ENCODE data around the gene DNAH1.

DNAH1 gene

DNA sequence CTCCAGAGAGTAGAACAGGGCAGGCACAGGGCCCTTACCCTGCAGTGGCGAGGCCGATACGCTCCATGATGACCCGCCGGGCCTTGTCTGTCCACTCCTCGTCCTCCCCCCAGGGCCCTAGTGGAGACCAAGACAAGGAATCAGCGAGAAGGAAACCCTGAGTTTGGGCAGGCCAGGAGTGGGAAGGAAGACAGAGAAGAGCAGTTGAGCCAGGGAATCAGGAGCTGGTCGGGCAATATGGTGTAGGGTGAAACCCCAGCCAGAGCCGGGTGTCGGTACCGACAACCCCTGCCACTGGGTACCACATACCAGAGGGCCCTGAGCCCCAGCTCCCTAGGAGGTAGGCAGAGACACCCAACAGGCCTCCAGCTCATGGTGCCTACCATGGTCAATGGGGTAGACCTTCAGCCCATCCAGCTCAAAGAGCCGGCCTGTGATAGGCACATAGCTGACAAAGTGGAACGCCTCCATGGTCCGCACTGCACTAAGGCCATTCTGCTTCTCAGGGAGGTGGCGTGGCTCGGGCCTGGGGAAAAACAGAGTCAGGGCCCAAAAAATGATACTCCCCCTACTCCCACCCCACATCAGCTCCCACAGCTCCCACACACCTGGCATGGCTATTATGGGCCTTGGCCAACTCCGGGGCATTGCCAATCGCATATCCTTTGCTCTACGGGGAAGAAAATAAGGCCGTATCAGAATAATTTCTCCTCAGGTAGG lies 90.8 kb downstream of the DNAH1 start:
- DNase-seq: no peak

DNA sequence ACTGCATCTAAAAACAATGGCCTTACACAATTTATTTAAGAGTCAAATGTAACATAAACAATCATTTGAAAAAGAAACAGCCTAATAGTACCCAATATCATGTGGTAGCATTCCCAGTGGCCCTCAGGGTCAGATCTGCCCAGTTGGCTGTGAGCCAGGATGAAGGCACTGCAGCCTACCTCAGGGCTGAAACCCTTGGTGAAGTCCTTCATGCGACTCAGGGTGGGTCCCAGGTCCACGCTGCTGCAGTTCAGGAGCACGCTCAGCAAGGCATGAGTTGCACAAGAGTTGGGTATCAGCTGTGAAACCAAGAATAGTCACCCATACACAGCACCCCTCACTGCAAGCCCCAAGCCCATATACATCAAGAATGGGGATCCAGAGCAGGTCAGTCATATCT lies 91.7 kb downstream of the DNAH1 start:
- no peak for DNase-seq

DNA sequence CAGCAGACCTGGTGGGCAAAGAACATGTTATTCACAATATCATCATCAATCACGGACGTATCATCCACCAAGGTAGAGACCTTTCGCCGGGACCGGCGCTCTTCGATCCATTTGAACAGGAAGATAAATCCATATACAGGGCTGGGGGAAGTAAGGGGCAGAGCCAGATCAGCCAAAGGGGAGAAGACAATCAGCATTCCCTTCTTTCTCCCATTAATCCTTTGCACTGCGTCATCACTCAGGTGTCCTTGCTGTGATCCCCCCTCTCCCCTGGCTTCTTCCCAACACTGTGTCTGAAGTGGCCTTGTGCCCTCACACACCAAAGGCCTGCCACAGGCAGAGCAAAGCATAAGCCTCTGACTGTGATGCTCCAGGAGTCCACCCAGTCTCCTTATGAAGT lies 92.3 kb downstream of the DNAH1 start:
- DNase-seq: no peak

DNA sequence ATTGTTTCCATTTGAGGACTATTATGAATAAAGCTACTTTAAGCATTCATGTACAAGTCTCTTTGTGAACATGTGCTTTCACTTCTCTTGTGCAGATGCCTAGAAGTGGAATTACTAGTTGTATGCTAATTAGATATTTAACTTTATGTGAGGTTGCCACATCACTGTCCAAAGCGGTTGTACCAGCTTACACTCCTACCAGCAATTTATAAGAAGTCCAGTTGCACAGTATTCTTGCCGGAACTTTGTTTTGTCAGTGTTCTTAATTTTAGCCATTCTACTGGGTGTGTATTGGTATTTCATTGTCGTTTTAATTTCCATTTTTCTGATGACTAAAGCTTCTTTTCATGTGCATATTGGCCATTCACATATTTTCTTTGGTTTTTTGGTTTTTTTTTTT lies 99.7 kb downstream of the DNAH1 start:
- no peak for DNase-seq

DNA sequence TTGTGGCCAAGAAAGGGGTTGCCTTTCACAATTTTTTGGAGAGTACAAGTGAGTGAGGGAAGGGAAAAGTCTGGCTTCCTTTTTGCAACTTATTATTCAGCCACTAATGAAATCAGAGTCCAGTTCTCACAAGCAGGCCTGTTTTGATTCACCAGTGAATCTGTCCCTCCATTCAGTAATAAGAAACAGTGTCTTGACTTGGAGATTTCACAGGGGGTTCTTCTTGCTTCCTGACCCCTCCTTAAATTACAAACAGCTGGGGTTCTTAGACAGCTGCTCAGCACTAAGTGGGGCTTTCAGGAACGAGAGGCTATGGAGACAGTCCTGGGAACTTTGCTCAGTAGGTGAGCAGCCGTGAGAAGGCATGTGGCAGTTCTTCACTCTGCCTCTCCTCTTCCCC lies 104.3 kb downstream of the DNAH1 start:
- no peak for DNase-seq

DNA sequence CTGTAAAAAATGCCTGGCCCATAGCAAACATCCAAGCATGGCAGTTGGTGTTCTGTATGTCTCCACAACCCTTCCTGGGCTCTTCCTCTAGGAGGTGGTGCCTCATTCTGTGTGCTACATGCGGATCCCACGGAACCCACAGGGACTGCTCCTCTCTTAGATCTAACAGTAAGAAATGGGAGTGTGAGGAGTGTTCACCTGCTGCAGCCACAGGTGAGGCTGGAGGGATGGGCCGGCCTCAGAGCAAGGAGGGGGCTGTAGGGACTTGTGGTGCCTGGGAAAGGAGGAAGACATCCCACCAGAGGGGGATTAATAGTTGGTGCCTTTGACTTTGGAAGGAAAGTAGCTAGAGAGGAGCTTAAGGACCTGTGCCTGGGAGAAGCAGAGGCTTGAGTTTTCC lies 106.5 kb downstream of the DNAH1 start:
- no peak for DNase-seq

DNA sequence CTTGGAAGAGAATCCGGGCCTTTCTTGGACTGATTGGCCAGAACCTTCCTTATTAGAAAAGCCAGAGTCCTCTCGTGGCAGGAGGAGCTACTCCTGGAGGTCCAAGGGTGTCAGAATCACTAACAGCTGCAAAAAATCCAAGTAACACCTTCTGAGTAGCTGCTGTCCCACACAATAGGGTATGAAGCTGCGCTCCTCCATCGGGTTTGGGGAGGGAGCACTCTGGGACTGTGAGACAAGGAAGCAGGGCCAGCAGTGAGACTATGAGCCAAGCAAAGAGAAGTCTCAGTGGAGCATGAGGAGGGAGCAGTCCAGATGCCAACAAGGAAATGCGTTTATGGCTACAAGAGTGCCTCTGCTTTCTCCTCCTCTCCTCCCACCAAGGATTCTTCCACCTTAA lies 107.1 kb downstream of the DNAH1 start:
- no peak for DNase-seq

DNA sequence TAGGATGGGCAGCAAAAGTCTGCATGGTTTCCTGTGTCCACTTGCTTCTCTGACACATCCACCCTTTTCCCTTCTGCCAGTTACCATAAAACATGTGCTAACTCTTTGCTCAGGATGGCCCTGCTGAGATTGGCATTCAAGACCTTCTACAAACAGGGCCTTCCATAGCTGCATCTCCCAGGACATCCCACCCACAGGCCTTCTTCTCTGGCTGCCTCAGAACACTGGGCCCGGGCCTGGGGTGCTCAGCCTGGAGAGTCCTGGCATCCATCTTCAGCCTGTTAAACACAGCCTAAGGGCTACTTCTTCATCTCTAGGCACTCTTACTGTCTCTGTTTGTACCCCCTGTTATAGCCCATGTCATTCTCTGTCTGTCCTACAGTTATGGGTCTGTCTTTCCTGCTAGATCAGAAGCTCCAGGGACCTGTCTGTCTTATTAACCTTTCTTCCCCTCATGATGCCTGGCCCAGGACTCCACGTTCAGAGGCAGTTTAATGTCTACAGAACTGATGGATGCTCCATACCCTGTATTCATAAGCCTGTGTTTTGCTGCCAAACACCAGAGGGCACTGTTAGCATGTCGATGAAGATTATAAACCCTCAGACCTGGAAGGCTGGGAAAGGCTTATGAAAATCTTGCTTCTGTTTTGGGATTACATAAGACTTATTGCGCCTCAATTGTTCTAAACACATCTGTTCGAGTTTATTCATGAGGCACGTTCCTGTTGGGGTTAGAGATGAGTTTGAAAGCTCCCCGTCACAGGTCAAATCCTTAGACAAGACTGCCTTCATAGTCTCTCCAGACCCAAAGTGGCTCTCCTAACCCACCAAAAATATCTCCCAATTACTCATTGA lies 112.3 kb downstream of the DNAH1 start:
- peak; percentile 59 for DNase-seq

DNA sequence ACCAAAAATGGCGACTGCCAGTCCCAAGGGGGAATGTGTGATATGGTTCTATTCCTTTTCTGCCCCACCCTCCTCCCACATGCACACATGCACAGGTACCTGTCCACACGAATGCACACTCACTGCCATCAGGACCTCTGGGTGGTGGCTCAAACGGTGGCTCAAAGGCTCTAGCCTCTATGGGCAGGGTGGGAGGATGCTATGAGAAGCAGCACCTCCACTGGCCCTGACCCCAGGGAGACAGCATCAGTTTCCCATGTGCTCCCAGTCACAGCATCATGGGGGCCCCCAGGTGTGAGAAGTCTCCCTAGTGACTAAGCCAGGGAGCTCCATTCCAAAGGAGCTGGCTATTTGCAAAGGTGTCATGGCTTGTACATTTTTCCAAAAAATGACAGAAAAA lies 112.9 kb downstream of the DNAH1 start:
- no peak for DNase-seq

DNA sequence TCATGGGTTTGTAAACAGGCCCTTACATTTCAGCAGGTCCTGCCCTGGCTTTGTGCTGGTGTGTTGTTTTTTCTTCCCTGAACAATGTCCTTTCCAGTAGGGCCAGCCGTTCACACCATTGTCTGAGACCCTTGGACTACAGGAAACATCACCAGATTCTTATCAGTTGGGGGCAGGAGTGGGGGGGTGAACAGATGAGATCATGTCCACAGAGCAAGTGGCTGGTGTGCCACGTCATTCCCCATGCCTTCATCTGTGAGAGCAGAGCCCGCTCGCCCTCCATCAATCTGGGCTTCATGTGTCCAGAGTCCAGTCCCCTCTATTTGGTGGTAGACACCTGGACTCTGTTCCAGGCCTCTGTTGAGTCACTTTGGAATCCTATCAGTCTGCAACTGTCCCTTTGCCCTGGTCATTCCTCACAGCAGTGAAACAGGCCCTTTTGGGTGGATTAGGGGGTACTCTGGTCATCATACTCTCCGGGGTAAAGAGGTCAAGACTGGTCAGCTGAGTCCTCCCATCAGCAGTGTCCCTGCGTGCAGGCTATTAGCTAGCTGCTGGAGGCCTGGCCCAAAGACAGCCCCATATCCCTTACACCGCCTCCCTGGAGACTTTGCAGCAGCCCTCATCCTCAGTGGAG lies 113.8 kb downstream of the DNAH1 start:
- DNase-seq: no peak

DNA sequence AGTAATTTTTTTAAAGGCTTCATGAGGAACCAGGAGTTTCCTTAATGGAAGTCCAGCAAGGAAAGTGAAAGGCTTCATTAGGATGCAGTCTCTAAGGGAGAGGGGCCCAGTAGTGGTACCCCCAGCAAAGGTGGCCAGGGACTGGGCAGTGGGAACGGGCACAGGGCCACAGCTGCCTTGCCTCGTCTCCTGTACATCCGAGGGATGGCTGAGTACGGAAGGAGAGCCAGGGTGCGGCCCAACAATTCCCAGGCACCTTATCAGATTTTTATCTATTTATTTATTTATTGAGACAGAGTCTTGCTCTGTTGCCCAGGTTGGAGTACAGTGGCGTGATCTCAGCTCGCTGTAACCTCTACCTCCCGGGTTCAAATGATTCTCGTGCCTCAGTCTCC lies 114.3 kb downstream of the DNAH1 start:
- DNase-seq: no peak

DNA sequence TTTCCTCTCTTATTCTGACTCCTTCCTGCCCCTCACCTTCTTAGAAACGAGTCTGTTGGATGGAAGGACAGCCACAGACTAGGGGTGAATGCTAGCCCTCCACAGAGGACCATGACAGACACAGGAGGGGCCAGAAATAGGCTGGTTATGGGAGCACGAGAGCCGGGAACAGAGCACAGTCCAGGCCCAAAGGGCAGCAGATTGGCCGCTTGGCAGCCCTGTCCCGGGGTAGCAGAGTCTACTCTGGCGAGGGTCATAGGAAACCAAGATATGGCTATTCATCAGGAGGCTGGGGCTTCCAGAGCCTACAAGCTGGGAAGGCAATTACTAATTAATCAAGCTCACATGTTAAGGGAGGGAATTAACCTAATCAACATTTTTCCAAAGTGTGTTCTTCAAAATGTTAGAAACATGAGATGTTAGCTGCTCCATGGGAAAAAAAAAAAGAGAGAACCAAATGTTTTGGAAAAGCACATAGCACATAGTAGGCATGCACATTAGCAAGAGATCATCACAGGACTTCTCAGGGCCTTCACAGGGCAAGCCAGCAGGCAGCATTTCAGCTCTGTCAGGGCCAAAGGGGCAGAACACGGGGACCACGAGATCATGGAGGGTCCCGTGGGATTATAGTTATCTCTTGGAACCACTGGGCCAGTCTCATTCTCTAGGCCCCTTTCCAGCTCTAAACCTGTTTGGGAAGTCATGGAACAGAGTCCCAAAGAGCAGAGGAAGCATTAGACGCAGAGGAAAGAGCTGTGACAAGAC lies 115.5 kb downstream of the DNAH1 start:
- DNase-seq: no peak

DNA sequence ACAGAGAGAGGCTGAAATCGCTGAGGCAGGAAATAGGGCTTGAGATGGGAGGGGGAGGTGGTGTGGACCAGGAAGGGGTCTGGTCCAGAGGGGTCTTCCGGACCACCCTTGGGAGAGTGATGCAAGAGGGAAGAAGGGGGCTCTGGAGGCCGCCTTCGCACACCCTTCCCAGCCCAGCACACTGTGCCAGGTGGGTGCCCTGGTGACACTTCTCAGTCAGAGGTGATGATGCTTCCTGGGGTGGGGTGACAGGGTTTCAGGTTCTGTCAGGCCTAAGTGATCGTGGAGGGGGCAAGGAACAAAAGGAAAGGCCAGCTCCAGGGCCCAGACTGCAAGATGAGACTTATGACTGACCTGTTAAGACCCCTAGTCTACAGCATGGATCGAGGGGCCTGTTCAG lies 116.1 kb downstream of the DNAH1 start:
- no peak for DNase-seq

DNA sequence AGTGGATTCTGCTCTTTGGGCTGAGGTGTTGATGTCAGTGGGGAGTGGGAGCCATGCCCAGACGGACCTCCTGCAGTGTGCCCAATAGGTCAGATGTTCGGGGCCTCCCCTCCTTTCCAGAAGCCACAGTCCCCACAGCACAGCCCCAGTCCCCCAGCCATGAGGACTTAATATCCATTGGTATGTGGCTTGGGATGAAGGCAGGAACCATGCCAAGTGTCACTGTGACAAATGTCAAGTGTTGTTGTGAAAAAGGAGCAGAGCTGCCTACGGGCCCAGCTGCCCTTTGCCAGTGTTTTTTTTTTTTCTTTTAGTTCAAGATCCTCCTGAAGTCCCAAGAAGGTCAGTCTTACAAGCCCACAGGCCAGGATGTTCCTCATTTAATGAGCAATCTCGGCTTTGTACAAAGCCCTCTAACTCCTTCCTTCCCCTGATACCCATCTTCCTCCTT lies 116.6 kb downstream of the DNAH1 start:
- DNase-seq: no peak

DNA sequence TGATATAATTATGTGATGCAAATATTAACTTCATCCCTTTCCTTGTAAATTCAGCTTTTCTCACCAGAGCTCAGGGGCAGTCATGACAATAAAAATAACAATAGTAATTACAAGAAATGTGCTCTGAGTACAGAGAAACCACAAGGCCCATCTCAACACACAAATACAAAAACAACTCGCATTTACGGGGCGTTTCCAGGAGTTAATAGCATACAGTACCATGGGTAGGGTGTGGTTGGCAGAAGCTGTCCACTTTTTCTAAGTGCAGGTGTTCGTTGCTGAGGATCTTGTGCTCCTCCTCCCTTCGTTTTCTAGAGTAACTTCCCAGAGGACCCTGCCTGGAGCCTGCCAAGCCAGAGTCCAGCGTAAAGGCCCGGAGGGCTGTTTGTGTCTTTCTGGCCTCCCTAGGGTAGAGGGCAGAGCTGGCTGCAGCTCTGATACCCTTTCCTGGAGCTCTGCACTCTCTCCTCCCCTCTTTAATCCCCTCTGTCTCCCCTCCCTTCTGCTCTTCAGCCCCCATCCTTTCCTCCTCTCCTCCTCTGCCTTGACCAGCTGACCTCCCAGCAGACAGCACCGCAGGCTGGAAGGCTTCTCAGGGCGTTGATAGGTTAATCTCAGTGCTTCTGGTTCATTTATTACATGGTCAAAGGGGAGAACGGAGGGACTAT lies 117.3 kb downstream of the DNAH1 start:
- no peak for DNase-seq

DNA sequence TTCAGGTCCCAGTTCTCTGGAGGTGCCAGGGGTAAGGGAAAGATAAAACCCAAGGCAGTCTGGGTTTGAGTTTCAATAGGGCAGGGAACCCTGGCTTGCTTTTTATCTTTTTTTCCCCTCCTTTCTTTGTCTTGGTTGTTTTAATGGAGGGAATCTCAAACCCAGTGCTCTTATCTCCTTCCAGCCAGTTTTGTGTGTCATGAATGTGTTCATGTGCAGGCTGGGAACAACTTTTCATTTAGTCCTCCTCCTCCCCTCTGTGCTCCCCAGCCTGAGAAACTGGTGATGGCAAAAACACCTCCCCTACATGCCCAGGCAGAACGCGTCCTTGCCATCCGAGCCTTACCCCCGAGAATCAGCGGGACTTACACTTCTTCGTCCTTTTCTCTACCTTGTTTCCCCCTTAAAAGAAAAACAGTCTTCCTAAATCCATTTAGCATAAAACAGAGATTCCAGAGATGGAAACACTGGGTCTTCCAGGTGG lies 117.9 kb downstream of the DNAH1 start:
- DNase-seq: no peak

DNA sequence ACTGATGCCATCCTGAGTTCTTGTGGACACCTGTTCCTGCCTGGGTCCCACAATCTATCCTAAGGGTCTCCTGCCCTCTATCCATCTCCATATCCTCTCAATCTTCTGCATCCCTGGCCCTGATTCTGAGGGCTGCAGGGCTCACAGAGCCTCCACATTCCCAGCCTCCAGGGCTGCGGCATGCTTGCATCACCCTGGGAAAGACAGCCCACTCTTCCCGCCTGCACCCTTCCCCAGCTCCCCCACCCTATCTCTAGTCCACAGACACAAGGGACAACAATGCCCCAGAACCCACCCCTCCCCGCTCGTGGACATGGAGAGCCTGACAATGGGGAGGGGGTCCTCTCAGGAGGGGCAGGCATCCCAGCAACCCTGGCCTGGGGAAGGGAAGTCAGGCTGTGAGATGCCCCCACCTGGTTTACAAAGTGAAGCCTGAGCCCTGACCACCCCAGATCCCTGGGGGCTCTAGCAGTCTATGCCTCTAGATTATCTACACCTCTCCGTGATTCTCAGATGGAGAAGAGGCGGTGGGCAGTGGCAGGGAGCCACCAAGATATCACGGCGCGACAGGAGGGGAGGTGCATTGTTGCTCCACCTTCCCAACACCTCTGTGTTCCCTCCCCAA lies 118.5 kb downstream of the DNAH1 start:
- no peak for DNase-seq

DNA sequence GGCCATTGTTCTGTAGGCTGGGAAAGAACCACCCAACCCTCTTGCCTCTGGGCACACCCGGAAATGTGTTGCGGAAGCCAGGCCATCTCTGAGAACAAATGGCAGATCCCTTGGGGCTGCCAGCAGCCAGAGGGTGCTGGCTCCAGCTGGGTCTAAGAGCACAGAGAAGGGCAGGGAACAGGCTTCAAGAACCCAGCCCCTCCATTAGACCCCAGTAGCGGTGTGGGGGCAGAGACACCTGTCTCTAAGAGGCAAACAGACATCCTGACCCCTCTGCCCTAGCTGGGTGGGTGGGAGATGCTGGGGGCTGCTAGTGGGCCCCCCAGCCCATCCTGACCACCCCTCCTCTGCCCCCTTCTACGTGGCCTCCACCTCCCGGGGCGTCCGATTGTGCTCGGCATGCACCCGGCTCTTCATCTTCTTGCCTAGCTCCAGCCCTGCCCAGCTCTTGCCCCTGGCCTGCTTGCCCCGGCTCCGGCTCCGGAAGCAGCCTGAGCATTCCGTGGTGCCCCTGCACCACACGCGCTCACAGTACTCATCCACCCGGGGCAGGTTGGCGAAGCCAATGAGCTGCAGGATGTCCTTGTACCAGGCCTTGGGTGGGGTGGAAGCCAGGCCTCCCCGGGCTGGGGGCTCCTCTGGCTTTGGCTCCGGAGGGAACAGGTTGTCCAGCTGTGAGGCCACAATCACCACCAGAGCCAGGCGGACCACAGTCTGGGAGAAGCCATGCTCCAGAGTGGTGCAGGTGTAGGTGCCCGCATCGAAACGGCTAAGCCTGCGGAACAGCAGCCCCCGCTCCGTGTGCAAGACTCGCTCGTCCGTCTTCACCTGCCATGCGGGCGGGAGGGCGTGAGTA lies 119.4 kb downstream of the DNAH1 start:
- no peak for DNase-seq

DNA sequence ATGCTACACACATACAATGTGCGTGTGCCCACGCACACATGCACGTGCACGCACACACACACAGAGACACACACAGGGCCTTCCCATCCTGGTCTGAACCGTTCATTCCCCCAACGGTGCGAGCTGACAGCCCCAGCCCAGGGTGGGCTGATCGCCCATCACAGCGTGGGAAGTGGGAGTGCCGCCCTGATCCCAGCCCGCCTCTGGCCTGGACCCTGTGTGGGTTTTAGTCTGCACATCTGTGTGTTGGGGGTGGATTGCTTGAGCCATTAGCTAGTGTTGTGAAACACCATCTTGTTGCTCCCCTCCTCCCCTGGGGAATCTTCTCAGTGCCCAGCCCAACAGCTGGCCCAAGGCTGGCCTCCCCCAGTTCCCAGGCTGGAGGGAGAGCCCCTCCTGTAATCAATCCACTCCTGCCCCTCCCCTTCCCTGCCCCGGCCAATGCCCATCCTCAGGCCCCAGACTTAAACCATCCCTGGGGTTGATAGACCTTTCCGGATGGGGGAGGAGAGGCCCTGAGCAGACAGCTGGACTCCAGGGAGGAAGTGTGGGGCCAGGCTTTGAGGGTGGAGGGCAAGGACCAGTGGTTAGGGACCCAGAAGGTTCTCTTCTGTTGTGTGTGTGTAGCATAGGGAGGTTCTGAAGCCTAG lies 120.5 kb downstream of the DNAH1 start:
- DNase-seq: no peak

DNA sequence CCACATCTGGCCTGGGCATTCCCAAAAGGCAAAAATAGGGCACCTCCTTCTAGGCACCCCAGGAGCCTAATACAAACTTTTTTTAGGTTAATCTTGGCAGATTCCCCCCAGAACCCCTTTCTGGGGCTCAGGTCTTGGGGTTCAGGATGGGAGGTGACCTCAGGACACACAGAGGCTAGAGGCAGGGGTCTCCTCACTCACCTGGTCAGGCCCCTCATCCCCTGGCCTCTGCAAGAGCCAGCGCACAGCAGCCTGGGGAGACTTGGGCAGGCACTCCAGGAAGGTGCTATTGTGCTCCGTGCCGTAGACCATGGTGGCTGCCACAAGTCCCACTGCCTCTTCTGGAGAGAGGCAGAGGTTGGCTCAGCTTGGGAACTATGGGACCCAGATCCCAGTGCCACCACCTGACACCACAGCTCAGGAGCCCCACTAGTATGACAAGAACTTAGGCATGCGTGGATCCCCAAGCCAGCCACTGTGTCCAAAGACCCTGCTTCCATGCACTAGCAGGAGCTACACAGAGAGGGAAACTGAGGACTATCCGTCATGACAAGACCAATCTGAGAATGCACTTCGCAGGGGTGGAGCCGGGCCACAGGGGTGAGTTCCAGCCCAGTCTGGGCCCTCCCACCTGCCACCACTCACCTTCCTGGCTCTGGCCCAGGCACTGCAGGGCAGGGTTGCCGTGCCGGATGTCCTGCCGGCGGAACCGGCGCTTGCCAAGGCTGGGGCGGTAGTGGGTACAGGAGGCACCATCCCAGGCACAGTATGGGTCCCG lies 121.4 kb downstream of the DNAH1 start:
- no peak for DNase-seq

Measured in CD4-positive, alpha-beta T cell treated with Interleukin-10 for 1 hour (primary cell).